ENCODE measurements around the gene IRAK1. TPM values are rescaled to one million over a fixed set of nuclear protein-coding genes. Genes with fewer than 3 reads are reported as not detected.

Gene IRAK1
- total RNA-seq, 1 experiment from 2014 or later = 147 TPM

DNA sequence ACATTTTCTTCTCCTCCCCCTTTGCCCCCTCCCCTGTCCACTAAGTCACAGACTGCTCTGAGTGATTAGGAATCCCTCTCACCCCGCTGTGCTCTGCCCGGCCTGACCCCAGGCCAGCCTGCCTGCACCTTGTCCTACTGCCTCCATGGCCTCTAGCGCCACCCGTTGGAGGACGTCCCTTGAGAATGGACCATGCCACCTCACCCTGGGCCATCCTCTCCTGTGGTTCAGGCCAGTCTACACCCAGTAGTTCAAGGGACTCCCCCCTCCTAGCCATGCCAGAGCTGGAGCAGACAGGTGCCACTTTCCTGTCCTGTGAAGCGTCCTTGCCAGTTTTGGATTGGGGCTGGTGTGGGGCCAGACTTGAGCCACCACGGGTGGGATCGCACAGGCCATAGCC, 9.7 kb upstream of the IRAK1 start:
- H3K9me3 ChIP-seq (ENCODE audit: low read depth, low read length, poor library complexity, severe bottlenecking) = no peaks in the 10 kb centered on the region
- intact Hi-C loops (cut with micrococcal nuclease; ENCODE audit: unreplicated experiment) = no loop called here
- peaks cover 19% of the 10 kb centered on the region for H3K36me3 ChIP-seq (ENCODE audit: insufficient read depth, low read length, poor library complexity, severe bottlenecking)
- no peaks in the 10 kb centered on the region for H3K4me1 ChIP-seq (ENCODE audit: insufficient read depth, low read length, poor library complexity, severe bottlenecking)
- no peak for DNase-seq (ENCODE audit: low spot score)
- ChIA-PET POLR2A (ENCODE audit: low non-redundant PET) (no interaction called here), CTCF (no interaction called here)
- H3K27ac ChIP-seq (ENCODE audit: low read depth, low read length, poor library complexity, severe bottlenecking) = no peak overlapping the region
- H3K27me3 ChIP-seq (replicated peaks; ENCODE audit: insufficient read depth, low read depth, low read length, poor library complexity) = peaks cover 12% of the 10 kb centered on the region
- no TSS peak for BruUV-seq (replicated peaks)
- TF ChIP-seq CTCF (conservative IDR thresholded peaks at IDR 0.05; ENCODE audit: low read depth, low read length) = peak; percentile 46
- no peak for TF ChIP-seq EZH2 (IDR thresholded peaks at IDR 0.05; ENCODE audit: borderline replicate concordance, low read depth, low read length, poor library complexity, severe bottlenecking)
- H3K4me3 ChIP-seq (ENCODE audit: low read depth, low read length, poor library complexity, severe bottlenecking) = no peak overlapping the region

GRCh38 chrX:154028502-154029184, 8.9 kb upstream of the IRAK1 start:
- no TSS peak for BruUV-seq (replicated peaks)
- no peak for DNase-seq (ENCODE audit: low spot score)
- intact Hi-C loops (cut with micrococcal nuclease; ENCODE audit: unreplicated experiment) = no loop called here
- peaks cover 19% of the 10 kb centered on the region for H3K36me3 ChIP-seq (ENCODE audit: insufficient read depth, low read length, poor library complexity, severe bottlenecking)
- ChIA-PET POLR2A (ENCODE audit: low non-redundant PET) (no interaction called here), CTCF (no interaction called here)
- H3K4me3 ChIP-seq (ENCODE audit: low read depth, low read length, poor library complexity, severe bottlenecking) = no peak overlapping the region
- peaks cover 15% of the 10 kb centered on the region for H3K27me3 ChIP-seq (replicated peaks; ENCODE audit: insufficient read depth, low read depth, low read length, poor library complexity)
- TF ChIP-seq EZH2 (IDR thresholded peaks at IDR 0.05; ENCODE audit: borderline replicate concordance, low read depth, low read length, poor library complexity, severe bottlenecking) = no peak
- TF ChIP-seq CTCF (conservative IDR thresholded peaks at IDR 0.05; ENCODE audit: low read depth, low read length) = no peak
- H3K9me3 ChIP-seq (ENCODE audit: low read depth, low read length, poor library complexity, severe bottlenecking) = no peaks in the 10 kb centered on the region
- no peak overlapping the region for H3K27ac ChIP-seq (ENCODE audit: low read depth, low read length, poor library complexity, severe bottlenecking)
- H3K4me1 ChIP-seq (ENCODE audit: insufficient read depth, low read length, poor library complexity, severe bottlenecking) = no peaks in the 10 kb centered on the region

DNA sequence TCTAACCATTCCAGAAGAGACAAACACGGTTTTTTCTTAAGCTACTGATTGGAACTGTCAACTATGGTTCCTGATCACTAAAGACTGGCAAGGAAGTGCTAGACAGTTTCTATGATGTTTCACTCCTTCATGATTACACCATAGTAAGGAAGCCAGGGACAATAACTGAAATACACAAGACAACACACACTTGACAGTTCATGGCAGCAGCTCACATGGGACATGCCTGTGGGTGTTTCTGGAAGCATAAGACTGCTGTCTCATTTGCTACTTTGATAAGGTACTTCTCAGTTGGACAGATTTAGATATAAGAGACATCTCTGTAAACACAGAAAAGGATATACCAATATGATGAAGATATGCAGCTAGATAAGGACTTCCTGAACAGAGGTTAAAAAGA, 8.3 kb upstream of the IRAK1 start:
- intact Hi-C loops (cut with micrococcal nuclease; ENCODE audit: unreplicated experiment) = no loop called here
- peaks cover 18% of the 10 kb centered on the region for H3K27me3 ChIP-seq (replicated peaks; ENCODE audit: insufficient read depth, low read depth, low read length, poor library complexity)
- CTCF ChIA-PET = no interaction called here

More for the DNA sequence above, 8.3 kb upstream of the IRAK1 start:
- no peaks in the 10 kb centered on the region for H3K4me1 ChIP-seq (ENCODE audit: insufficient read depth, low read length, poor library complexity, severe bottlenecking)
- TF ChIP-seq CTCF (conservative IDR thresholded peaks at IDR 0.05; ENCODE audit: low read depth, low read length) (no peak), EZH2 (IDR thresholded peaks at IDR 0.05; ENCODE audit: borderline replicate concordance, low read depth, low read length, poor library complexity, severe bottlenecking) (no peak)
- H3K4me3 ChIP-seq (ENCODE audit: low read depth, low read length, poor library complexity, severe bottlenecking) = no peak overlapping the region
- POLR2A ChIA-PET (ENCODE audit: low non-redundant PET) = no interaction called here
- BruUV-seq (replicated peaks) = no TSS peak
- H3K36me3 ChIP-seq (ENCODE audit: insufficient read depth, low read length, poor library complexity, severe bottlenecking) = peaks cover 19% of the 10 kb centered on the region
- no peak for DNase-seq (ENCODE audit: low spot score)
- H3K27ac ChIP-seq (ENCODE audit: low read depth, low read length, poor library complexity, severe bottlenecking) = no peak overlapping the region
- no peaks in the 10 kb centered on the region for H3K9me3 ChIP-seq (ENCODE audit: low read depth, low read length, poor library complexity, severe bottlenecking)
